Panc1 (cell line): Measurements from ENCODE around the gene B2M. TPM values are rescaled to one million over a fixed set of nuclear protein-coding genes. Genes with fewer than 3 reads are reported as not detected.

ENCODE experiments used
- ATAC-seq: fragments of 200-7000 bp; cut with Tn5 transposase; 2 replicates; pipeline ENCODE4 v1.9.1; 2020; ENCODE audit warnings: mild to moderate bottlenecking, moderate library complexity
- BruUV-seq: library from RNA; stranded (reverse); fragments of 400-500 nt; replicated peaks from 2 replicates; lab custom pipeline; 2021; lab: Mats Ljungman, UMichigan
- CTCF ChIA-PET: fragments of 300-600 bp; sonication (Branson Sonifier 250); formaldehyde crosslinking; loops from one replicate; lab custom pipeline; 2022; ENCODE audit warnings: antibody characterized with exemption; lab: Charles Lee
- POLR2A ChIA-PET: fragments of 300-600 bp; sonication (Branson Sonifier 250); formaldehyde crosslinking; loops from one replicate; lab custom pipeline; 2022; ENCODE audit warnings: antibody characterized with exemption; lab: Charles Lee
- DNase-seq: peaks from one replicate; pipeline ENCODE4 v3.0.0-alpha.2; 2010; ENCODE audit warnings: low read depth, low spot score
- H3K27ac ChIP-seq: 2 replicates; pipeline ENCODE4 v1.5.1; 2011; ENCODE audit warnings: mild to moderate bottlenecking, low read length, inconsistent platforms
- H3K27me3 ChIP-seq: fragments of 200-500 bp; sonication (Bioruptor generic); 2 replicates; pipeline ENCODE4 v1.6.0; 2014; ENCODE audit warnings: low read length, inconsistent platforms; ENCODE audit not compliant: control insufficient read depth, insufficient read depth
- H3K36me3 ChIP-seq: fragments of 200-500 bp; sonication (Bioruptor generic); 2 replicates; pipeline ENCODE4 v1.5.1; 2014; ENCODE audit warnings: inconsistent platforms, mild to moderate bottlenecking, low read length, moderate library complexity; ENCODE audit not compliant: control insufficient read depth, insufficient read depth
- H3K4me1 ChIP-seq: 2 replicates; pipeline ENCODE4 v1.5.1; 2011; ENCODE audit warnings: inconsistent platforms, mild to moderate bottlenecking, low read length, moderate library complexity; ENCODE audit not compliant: control insufficient read depth, insufficient read depth
- H3K4me3 ChIP-seq, 2 experiments: 2 replicates each; pipeline ENCODE4 v1.5.1; 2011 to 2012; ENCODE audit warnings: low read depth in 2 of 2, low read length in 2 of 2, mild to moderate bottlenecking in 2 of 2, inconsistent platforms in 1 of 2, moderate library complexity in 1 of 2
- H3K9me3 ChIP-seq: fragments of 200-500 bp; sonication (Bioruptor generic); 2 replicates; pipeline ENCODE4 v1.5.1; 2014; ENCODE audit warnings: low read depth, mild to moderate bottlenecking, inconsistent platforms, low read length, moderate library complexity; ENCODE audit not compliant: control insufficient read depth, insufficient read depth
- CTCF ChIP-seq: fragments of 450-650 bp; IDR thresholded peaks from 2 replicates; pipeline ENCODE4 v1.5.1; 2017; ENCODE audit warnings: mild to moderate bottlenecking
- POLR2AphosphoS5 ChIP-seq: IDR thresholded peaks from 2 replicates; pipeline ENCODE4 v1.6.1; 2012; ENCODE audit warnings: mild to moderate bottlenecking, low read depth, low read length, moderate library complexity
- SIN3A ChIP-seq: IDR thresholded peaks from 2 replicates; pipeline ENCODE4 v1.6.1; 2012; ENCODE audit warnings: low read depth, mild to moderate bottlenecking, low read length, moderate library complexity, borderline replicate concordance; ENCODE audit not compliant: insufficient read depth
- TCF7L2 ChIP-seq: IDR thresholded peaks from 2 replicates; pipeline ENCODE4 v1.6.1; 2011; ENCODE audit warnings: mild to moderate bottlenecking, low read depth, low read length, inconsistent platforms
- in situ Hi-C: cut with HindIII; loops from 2 replicates; pipeline ENCODE4 v1.10.0; 2016; ENCODE audit warnings: low sequenced_read_pairs, low pct_unique_long_range_greater_than_20kb
- intact Hi-C: fragments of 100-400 bp; cut with micrococcal nuclease; formaldehyde crosslinking; loops from one replicate; pipeline ENCODE4 v1.10.0; 2022; ENCODE audit not compliant: unreplicated experiment
- total RNA-seq: library from RNA; stranded (reverse); gene quantifications from one replicate; pipeline ENCODE4 v1.2.1, GENCODE V29; 2021; ENCODE audit not compliant: unreplicated experiment
- TF ChIP-seq, protein P1 (sequence below), 2 experiments: IDR thresholded peaks; 2 replicates each; pipeline ENCODE4 v1.6.1; 2011 to 2012; ENCODE audit warnings: low read depth in 2 of 2, control low read depth in 1 of 2, low read length in 1 of 2, mild to moderate bottlenecking in 1 of 2, moderate library complexity in 1 of 2; ENCODE audit not compliant: insufficient read depth in 1 of 2

B2M gene
- total RNA-seq, 1 experiment from 2014 or later = 914 TPM

GRCh38 chr15:44734839-44735481, 23.6 kb downstream of the B2M start:
- no TSS peak for BruUV-seq
- intact Hi-C loops = loop anchor here (5.0 to 10.0 kb wide), 2 partner anchors 73 to 140 kb away; partner anchors contain the start of gene SPG11

GRCh38 chr15:44735482-44736180, 24.3 kb downstream of the B2M start:
- no peak for DNase-seq
- in situ Hi-C loops (no loop called here), intact Hi-C loops (loop anchor here (5.0 to 10.0 kb wide), 2 partner anchors 73 to 141 kb away; partner anchors contain the start of gene SPG11)
- Histone ChIP-seq H3K4me3 (no peak overlapping the region; a peak in 1 of 4 replicates), H3K9me3 (no peaks in the 10 kb centered on the region), H3K36me3 (no peaks in the 10 kb centered on the region), H3K27me3 (no peaks in the 10 kb centered on the region), H3K4me1 (peaks cover 26% of the 10 kb centered on the region), H3K27ac (peak overlapping the region; percentile 54)
- no TSS peak for BruUV-seq
- POLR2A ChIA-PET = interaction anchor here (0.6 kb wide), 1 partner anchor 9 kb away, joined by 4 read pairs; no protein-coding TSS in a partner anchor
- CTCF ChIA-PET = interaction anchor here (0.6 to 4.8 kb wide), 6 partner anchors 13 to 151 kb away, joined by 3 to 51 read pairs (median 6); partner anchors contain the start of genes B2M, PATL2 and SPG11
- no peak for TF ChIP-seq TCF7L2
- TF ChIP-seq CTCF = no peak
- TF ChIP-seq POLR2AphosphoS5 = no peak
- TF ChIP-seq, protein P1, sequence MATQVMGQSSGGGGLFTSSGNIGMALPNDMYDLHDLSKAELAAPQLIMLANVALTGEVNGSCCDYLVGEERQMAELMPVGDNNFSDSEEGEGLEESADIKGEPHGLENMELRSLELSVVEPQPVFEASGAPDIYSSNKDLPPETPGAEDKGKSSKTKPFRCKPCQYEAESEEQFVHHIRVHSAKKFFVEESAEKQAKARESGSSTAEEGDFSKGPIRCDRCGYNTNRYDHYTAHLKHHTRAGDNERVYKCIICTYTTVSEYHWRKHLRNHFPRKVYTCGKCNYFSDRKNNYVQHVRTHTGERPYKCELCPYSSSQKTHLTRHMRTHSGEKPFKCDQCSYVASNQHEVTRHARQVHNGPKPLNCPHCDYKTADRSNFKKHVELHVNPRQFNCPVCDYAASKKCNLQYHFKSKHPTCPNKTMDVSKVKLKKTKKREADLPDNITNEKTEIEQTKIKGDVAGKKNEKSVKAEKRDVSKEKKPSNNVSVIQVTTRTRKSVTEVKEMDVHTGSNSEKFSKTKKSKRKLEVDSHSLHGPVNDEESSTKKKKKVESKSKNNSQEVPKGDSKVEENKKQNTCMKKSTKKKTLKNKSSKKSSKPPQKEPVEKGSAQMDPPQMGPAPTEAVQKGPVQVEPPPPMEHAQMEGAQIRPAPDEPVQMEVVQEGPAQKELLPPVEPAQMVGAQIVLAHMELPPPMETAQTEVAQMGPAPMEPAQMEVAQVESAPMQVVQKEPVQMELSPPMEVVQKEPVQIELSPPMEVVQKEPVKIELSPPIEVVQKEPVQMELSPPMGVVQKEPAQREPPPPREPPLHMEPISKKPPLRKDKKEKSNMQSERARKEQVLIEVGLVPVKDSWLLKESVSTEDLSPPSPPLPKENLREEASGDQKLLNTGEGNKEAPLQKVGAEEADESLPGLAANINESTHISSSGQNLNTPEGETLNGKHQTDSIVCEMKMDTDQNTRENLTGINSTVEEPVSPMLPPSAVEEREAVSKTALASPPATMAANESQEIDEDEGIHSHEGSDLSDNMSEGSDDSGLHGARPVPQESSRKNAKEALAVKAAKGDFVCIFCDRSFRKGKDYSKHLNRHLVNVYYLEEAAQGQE (IDR thresholded peaks at IDR 0.05; ENCODE audit: insufficient read depth in 1 of 2, low read depth in 2 of 2, low read length in 1 of 2) = no peak
- no peak for TF ChIP-seq SIN3A
- peak; percentile 71 for ATAC-seq

More at GRCh38 chr15:44734839-44735481, 23.6 kb downstream of the B2M start:
- no peaks in the 10 kb centered on the region for H3K27me3 ChIP-seq
- ChIA-PET CTCF (interaction anchor here (0.6 to 4.8 kb wide), 5 partner anchors 13 to 143 kb away, joined by 3 to 51 read pairs (median 6); partner anchors contain the start of genes B2M, PATL2 and SPG11), POLR2A (interaction anchor here (0.6 kb wide), 1 partner anchor 8 kb away, joined by 4 read pairs; no protein-coding TSS in a partner anchor)
- H3K9me3 ChIP-seq = no peaks in the 10 kb centered on the region
- TF ChIP-seq POLR2AphosphoS5 (no peak), SIN3A (no peak), TCF7L2 (no peak), CTCF (no peak)
- TF ChIP-seq, protein P1 (IDR thresholded peaks at IDR 0.05; ENCODE audit: insufficient read depth in 1 of 2, low read depth in 2 of 2, low read length in 1 of 2) = no peak
- DNase-seq = no peak
- no peak for ATAC-seq
- in situ Hi-C loops = no loop called here
- H3K36me3 ChIP-seq = no peaks in the 10 kb centered on the region
- no peak overlapping the region; a peak in 1 of 4 replicates for H3K4me3 ChIP-seq
- H3K27ac ChIP-seq = peak overlapping the region; percentile 54
- peaks cover 31% of the 10 kb centered on the region for H3K4me1 ChIP-seq
